Psoas muscle (tissue), 8 donors: ENCODE measurements around the gene GCK. TPM values are rescaled to one million over a fixed set of nuclear protein-coding genes. Genes with fewer than 3 reads are reported as not detected.

Source experiments
- ATAC-seq, 4 donors: fragments of 200-7000 bp; cut with Tn5 transposase; one replicate each; pipeline ENCODE4 v1.9.1; 2020; ENCODE audit warnings: moderate library complexity in 3 of 4, mild to moderate bottlenecking in 2 of 4
- DNase-seq, 2 donors: peaks; one replicate each; pipeline ENCODE4 v3.0.0-alpha.2; 2020
- H3K27ac ChIP-seq: fragments of 200-600 bp; one replicate; pipeline ENCODE4 v1.8.0; 2022
- H3K27me3 ChIP-seq, 3 donors: fragments of 200-600 bp in 1 of 3; one replicate each; pipeline versions ENCODE4 v1.6.1 to v1.8.0; 2013 to 2022; ENCODE audit warnings: low read length in 2 of 3, mild to moderate bottlenecking in 2 of 3, moderate library complexity in 1 of 3; ENCODE audit not compliant: insufficient read depth in 3 of 3
- H3K36me3 ChIP-seq, 2 donors: fragments of 200-600 bp in 1 of 2; one replicate each; pipeline versions ENCODE4 v1.6.1 to v1.8.0; 2013 to 2022; ENCODE audit warnings: low read depth in 1 of 2, mild to moderate bottlenecking in 1 of 2, moderate library complexity in 1 of 2; ENCODE audit not compliant: insufficient read depth in 1 of 2
- H3K4me1 ChIP-seq: fragments of 200-600 bp; one replicate; pipeline ENCODE4 v1.8.0; 2022
- H3K4me3 ChIP-seq: fragments of 200-600 bp; one replicate; pipeline ENCODE4 v1.8.0; 2022; ENCODE audit warnings: mild to moderate bottlenecking
- H3K9me3 ChIP-seq: fragments of 200-600 bp; one replicate; pipeline ENCODE4 v1.8.0; 2022
- WGBS, 3 donors: extraction: QIAGEN DNeasy Blood & Tissue Kit; methylation state at CpG; one replicate each; pipeline versions ENCODE4 v1.1.6 to v1.1.7; 2013; 5-methylcytosine and 5-hydroxymethylcytosine counted together
- intact Hi-C, 2 donors: fragments of 100-400 bp; cut with DNase I; formaldehyde crosslinking; loops; one replicate each; pipeline versions ENCODE4 v1.11.0 to v1.14.2; 2022
- polyA plus RNA-seq, 3 donors: library from polyadenylated mRNA; stranded (reverse); fragments of 200-250 nt; gene quantifications; one replicate each; pipeline ENCODE4 v1.2.3, GENCODE V29; 2013
- total RNA-seq, 4 donors: library from RNA; stranded (reverse); fragmentation: NEBNext Ultra II Directional in 2 of 4; extraction: Animal tissue kit (Norgen Biotek cat#: 25700) in 2 of 4; gene quantifications; one replicate each; pipeline versions ENCODE4 v1.2.1 to v1.2.4, GENCODE V29; 2021 to 2023
- TF ChIP-seq, protein P1 (sequence below): fragments of 200-600 bp; IDR thresholded peaks from one replicate; pipeline ENCODE4 v1.8.0; 2022; ENCODE audit warnings: antibody characterized with exemption
- donor health status: healthy with polysubstance abuse.
- donor health status: DM: no; HTN: no; CAD: no; lungs with moderate emphysema.
- donor health status: Bipolar disorder and iron deficiency.
- donor health status: healthy.
- donor health status: DM: yes; HTN: yes; CAD: no.
- donor health status: DM: no; HTN: no; CAD: no.
- donor health status: DM: no; HTN: no; CAD: no.
- donor health status: DM: yes; HTN: yes; CAD: no.

Gene GCK
- total and polyA plus RNA-seq, 7 donors = 0.07 to 0.11 (median 0.08) TPM; not detected in 4

DNA sequence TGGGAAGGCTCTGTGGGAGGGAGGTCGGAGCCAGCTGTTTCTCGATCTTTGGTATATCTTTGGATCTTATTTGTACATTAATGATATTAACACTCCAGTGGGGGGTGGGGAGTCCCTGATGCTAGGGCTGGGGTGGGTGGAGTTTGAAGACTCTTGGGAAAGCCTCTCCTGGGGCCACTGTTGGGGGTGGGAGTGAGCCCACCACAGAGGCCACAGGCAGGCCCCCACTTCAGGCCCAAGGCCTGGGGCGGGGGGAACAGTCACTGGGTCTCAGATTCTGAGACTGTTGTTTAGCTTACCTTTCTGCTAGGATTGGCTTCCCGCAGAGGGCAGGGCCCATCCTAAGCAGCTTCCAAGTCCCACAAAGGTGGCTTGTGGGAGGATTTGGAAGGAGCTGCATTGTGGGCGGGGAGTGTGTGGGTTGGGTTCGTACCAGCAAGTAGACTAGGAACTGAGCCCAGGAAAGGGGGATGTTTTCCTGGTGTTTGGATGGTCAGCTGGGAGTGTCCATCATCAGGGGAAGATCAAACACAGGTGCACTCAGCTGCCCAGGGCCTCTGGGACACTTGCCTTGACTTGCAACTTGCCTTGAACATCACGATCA lies 23.4 kb upstream of the GCK start:
- Histone ChIP-seq H3K27ac (peak overlapping the region; percentile 86), H3K4me1 (peaks cover 13% of the 10 kb centered on the region), H3K4me3 (no peak overlapping the region), H3K36me3 (peaks cover 16 to 52% of the 10 kb centered on the region in 2 donors), H3K9me3 (no peaks in the 10 kb centered on the region), H3K27me3 (no peaks in the 10 kb centered on the region)
- WGBS, 3 donors = 55 to 59% (median 55%) methylated on average over 7 of the region's 7 CpGs
- DNase-seq = peak in 1 of 2 donors; percentile 16
- ATAC-seq = peak; percentile 35 to 83 (median 54)
- intact Hi-C loops = no loop called here
- TF ChIP-seq, protein P1, sequence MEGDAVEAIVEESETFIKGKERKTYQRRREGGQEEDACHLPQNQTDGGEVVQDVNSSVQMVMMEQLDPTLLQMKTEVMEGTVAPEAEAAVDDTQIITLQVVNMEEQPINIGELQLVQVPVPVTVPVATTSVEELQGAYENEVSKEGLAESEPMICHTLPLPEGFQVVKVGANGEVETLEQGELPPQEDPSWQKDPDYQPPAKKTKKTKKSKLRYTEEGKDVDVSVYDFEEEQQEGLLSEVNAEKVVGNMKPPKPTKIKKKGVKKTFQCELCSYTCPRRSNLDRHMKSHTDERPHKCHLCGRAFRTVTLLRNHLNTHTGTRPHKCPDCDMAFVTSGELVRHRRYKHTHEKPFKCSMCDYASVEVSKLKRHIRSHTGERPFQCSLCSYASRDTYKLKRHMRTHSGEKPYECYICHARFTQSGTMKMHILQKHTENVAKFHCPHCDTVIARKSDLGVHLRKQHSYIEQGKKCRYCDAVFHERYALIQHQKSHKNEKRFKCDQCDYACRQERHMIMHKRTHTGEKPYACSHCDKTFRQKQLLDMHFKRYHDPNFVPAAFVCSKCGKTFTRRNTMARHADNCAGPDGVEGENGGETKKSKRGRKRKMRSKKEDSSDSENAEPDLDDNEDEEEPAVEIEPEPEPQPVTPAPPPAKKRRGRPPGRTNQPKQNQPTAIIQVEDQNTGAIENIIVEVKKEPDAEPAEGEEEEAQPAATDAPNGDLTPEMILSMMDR = no peak

DNA sequence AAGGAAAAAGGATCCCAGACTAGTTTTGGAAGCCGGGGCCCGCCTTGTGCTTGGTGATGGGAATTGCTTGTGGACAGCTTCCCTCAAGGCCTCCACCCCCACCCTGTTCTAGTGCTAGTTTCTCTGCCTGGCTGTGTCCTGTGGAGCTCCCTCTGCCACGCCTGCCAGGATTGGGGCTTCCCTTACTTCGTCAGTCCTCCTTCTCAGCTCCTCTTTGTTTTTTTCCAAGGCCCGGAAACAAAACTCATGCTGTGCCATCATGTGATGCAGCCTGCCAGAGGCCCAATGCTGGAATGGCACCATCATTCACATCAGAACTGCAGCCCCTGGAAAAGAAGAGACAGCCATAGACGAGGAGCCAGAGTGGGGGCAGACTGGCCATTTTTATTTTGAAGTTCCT lies 22.8 kb upstream of the GCK start:
- WGBS, 3 donors = 80 to 90% (median 84%) methylated on average over 6 of the region's 6 CpGs
- TF ChIP-seq, protein P1 = no peak
- intact Hi-C loops = no loop called here
- H3K27ac ChIP-seq = no peak overlapping the region
- H3K4me1 ChIP-seq = peaks cover 13% of the 10 kb centered on the region
- no peak for ATAC-seq
- H3K9me3 ChIP-seq = no peaks in the 10 kb centered on the region
- H3K4me3 ChIP-seq = no peak overlapping the region
- no peaks in the 10 kb centered on the region for H3K27me3 ChIP-seq
- H3K36me3 ChIP-seq = peaks cover 17 to 59% of the 10 kb centered on the region in 2 donors
- DNase-seq = peak in 1 of 2 donors; percentile 12

DNA sequence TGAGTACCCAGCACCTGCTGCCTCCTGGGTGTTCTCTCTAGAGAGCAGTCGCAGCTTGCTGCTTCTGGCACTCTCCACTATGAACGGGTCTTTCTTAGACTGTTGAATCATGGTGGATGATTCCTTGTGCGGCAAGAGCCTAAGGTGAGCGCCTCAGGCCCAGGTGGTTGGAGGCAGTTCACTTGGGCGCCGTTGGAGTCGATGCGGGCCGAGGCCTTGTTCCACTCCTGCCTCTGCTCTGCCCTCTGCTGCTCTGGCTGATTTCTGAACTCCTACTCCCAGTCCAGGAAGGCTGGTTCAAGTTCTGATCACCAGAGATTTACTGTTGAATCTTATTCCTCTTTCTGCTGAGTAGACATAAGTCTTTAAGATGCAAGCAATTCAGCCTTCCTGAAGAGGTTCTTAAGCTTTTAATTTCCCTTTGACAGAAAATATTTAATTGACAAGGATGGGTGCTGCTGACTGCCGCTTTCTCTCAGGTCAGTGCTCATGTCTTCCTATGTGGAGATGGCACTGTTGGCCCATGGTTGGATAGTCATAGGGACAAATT lies 22.0 kb upstream of the GCK start:
- peak in 1 of 2 donors; percentile 24 for DNase-seq
- intact Hi-C loops = no loop called here
- no peak for ATAC-seq
- TF ChIP-seq, protein P1 = no peak
- WGBS, 3 donors = 86 to 93% (median 88%) methylated on average over 10 of the region's 10 CpGs
- H3K4me3 ChIP-seq = no peak overlapping the region
- H3K9me3 ChIP-seq = no peaks in the 10 kb centered on the region
- peaks cover 13% of the 10 kb centered on the region for H3K4me1 ChIP-seq
- no peak overlapping the region for H3K27ac ChIP-seq
- H3K36me3 ChIP-seq = peaks cover 18 to 67% of the 10 kb centered on the region in 2 donors
- H3K27me3 ChIP-seq = no peaks in the 10 kb centered on the region

DNA sequence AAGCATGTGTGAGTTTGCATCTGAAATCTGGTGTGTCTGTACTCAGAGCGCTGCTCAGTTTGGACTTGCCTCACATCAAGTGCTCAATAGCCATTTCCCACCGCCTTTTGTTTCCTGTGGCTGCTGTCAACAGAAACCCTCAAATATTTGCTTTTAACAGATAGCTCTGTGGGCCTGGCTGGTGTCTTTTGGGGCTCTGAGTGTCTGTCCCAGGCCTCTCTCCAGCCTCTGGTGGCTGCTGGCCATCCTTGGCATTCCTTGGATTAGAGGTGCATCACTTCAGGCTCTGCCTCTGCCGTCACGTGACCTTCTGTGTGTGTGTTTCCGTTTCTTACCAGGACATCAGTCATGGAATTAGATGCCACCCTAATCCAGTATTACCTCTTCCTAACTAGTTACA lies 20.9 kb upstream of the GCK start:
- Histone ChIP-seq H3K9me3 (no peaks in the 10 kb centered on the region), H3K4me3 (no peak overlapping the region), H3K27me3 (no peaks in the 10 kb centered on the region), H3K27ac (no peak overlapping the region), H3K4me1 (peaks cover 13% of the 10 kb centered on the region), H3K36me3 (peaks cover 22 to 78% of the 10 kb centered on the region in 2 donors)
- 66 to 80% (median 68%) methylated on average over 5 of the region's 5 CpGs for WGBS, 3 donors
- intact Hi-C loops = no loop called here
- ATAC-seq = no peak
- TF ChIP-seq, protein P1 = no peak
- peak in 1 of 2 donors; percentile 9 for DNase-seq

DNA sequence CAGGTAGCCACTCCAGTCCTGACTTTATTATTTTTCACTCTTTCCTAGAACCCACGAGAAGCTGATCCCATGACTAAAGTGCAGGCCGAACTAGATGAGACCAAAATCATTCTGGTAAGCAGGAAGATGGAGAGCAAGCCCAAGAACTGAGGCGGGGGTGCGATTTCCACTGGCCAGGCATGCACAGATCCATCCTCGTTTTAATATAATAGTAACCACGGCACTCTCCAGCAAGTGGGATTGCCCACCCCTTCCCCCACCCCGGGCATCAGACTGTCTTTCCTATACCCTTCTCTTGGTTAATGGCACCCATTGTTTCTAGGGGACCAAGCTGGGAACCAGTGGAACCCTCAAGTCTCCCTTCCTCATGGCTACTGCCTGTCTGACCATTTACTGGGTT lies 18.8 kb upstream of the GCK start:
- H3K27me3 ChIP-seq = no peaks in the 10 kb centered on the region
- DNase-seq = no peak
- 88 to 96% (median 92%) methylated on average over 7 of the region's 7 CpGs for WGBS, 3 donors
- H3K4me3 ChIP-seq = no peak overlapping the region
- TF ChIP-seq, protein P1 = no peak
- H3K36me3 ChIP-seq = peaks cover 19 to 85% of the 10 kb centered on the region in 2 donors
- H3K4me1 ChIP-seq = peaks cover under 1% of the 10 kb centered on the region
- no peak overlapping the region for H3K27ac ChIP-seq
- H3K9me3 ChIP-seq = no peaks in the 10 kb centered on the region
- ATAC-seq = no peak
- intact Hi-C loops = no loop called here
